ENCODE measurements around the gene SLC13A4. TPM values are rescaled to one million over a fixed set of nuclear protein-coding genes. Genes with fewer than 3 reads are reported as not detected.
"Not testable (repeated sequence)": the region's sequence is repeated elsewhere in the genome, so short reads cannot be mapped to it uniquely, and the experiment has no call there.

Gene SLC13A4
- total RNA-seq, 1 donor from 2014 or later: not detected

GRCh38 chr7:135743907-135744731, 16.1 kb upstream of the SLC13A4 start:
- Mint-ChIP-seq H3K9me3 (no peaks in the 10 kb centered on the region), H3K27ac (no peak overlapping the region), H3K4me3 (ENCODE audit: low read depth) (no peak overlapping the region), H3K27me3 (ENCODE audit: low read depth) (peaks cover 3% of the 10 kb centered on the region), H3K4me1 (ENCODE audit: low read depth) (no peaks in the 10 kb centered on the region), H3K36me3 (ENCODE audit: low read depth) (no peaks in the 10 kb centered on the region)
- no peak for DNase-seq (ENCODE audit: low spot score)
- intact Hi-C loops (cut with micrococcal nuclease): no loop called here

- H3K4me3 Mint-ChIP-seq (ENCODE audit: low read depth): no peak overlapping the region
- H3K36me3 Mint-ChIP-seq (ENCODE audit: low read depth): no peaks in the 10 kb centered on the region
- H3K4me1 Mint-ChIP-seq (ENCODE audit: low read depth): no peaks in the 10 kb centered on the region
- DNase-seq (ENCODE audit: low spot score): no peak
- no peak overlapping the region for H3K27ac Mint-ChIP-seq
- intact Hi-C loops (cut with micrococcal nuclease): no loop called here
- peaks cover 3% of the 10 kb centered on the region for H3K27me3 Mint-ChIP-seq (ENCODE audit: low read depth)
- H3K9me3 Mint-ChIP-seq: no peaks in the 10 kb centered on the region
These were observed 14.4 kb upstream of the SLC13A4 start for GRCh38 chr7:135742371-135742770.

- Mint-ChIP-seq H3K27me3 (ENCODE audit: low read depth) (peaks cover 3% of the 10 kb centered on the region), H3K9me3 (no peaks in the 10 kb centered on the region), H3K36me3 (ENCODE audit: low read depth) (no peaks in the 10 kb centered on the region), H3K4me1 (ENCODE audit: low read depth) (no peaks in the 10 kb centered on the region), H3K27ac (no peak overlapping the region), H3K4me3 (ENCODE audit: low read depth) (no peak overlapping the region)
- intact Hi-C loops (cut with micrococcal nuclease): no loop called here
- no peak for DNase-seq (ENCODE audit: low spot score)
These were observed 13.9 kb upstream of the SLC13A4 start for GRCh38 chr7:135741905-135742304.

- Mint-ChIP-seq H3K4me1 (ENCODE audit: low read depth) (no peaks in the 10 kb centered on the region), H3K4me3 (ENCODE audit: low read depth) (no peak overlapping the region), H3K9me3 (no peaks in the 10 kb centered on the region), H3K27ac (no peak overlapping the region), H3K36me3 (ENCODE audit: low read depth) (no peaks in the 10 kb centered on the region), H3K27me3 (ENCODE audit: low read depth) (peaks cover 3% of the 10 kb centered on the region)
- DNase-seq (ENCODE audit: low spot score): no peak
- intact Hi-C loops (cut with micrococcal nuclease): no loop called here
These were observed 12.9 kb upstream of the SLC13A4 start for GRCh38 chr7:135740889-135741288.

GRCh38 chr7:135737306-135737647, 9.3 kb upstream of the SLC13A4 start:
- H3K27me3 Mint-ChIP-seq (ENCODE audit: low read depth); DNase-seq (ENCODE audit: low spot score); H3K4me1 Mint-ChIP-seq (ENCODE audit: low read depth); H3K36me3 Mint-ChIP-seq (ENCODE audit: low read depth); H3K27ac Mint-ChIP-seq; H3K9me3 Mint-ChIP-seq; intact Hi-C loops (cut with micrococcal nuclease); H3K4me3 Mint-ChIP-seq (ENCODE audit: low read depth): not testable (repeated sequence)

- DNase-seq (ENCODE audit: low spot score): no peak
- H3K4me1 Mint-ChIP-seq (ENCODE audit: low read depth): no peaks in the 10 kb centered on the region
- H3K9me3 Mint-ChIP-seq: no peaks in the 10 kb centered on the region
- no peak overlapping the region for H3K27ac Mint-ChIP-seq
- no peak overlapping the region for H3K4me3 Mint-ChIP-seq (ENCODE audit: low read depth)
- H3K27me3 Mint-ChIP-seq (ENCODE audit: low read depth): no peaks in the 10 kb centered on the region
- H3K36me3 Mint-ChIP-seq (ENCODE audit: low read depth): no peaks in the 10 kb centered on the region
- intact Hi-C loops (cut with micrococcal nuclease): no loop called here
These were observed 8.8 kb upstream of the SLC13A4 start for GRCh38 chr7:135736586-135737305.

GRCh38 chr7:135734343-135734689, 6.3 kb upstream of the SLC13A4 start:
- Mint-ChIP-seq H3K27me3 (ENCODE audit: low read depth) (no peaks in the 10 kb centered on the region), H3K27ac (no peak overlapping the region), H3K36me3 (ENCODE audit: low read depth) (no peaks in the 10 kb centered on the region), H3K9me3 (no peaks in the 10 kb centered on the region), H3K4me1 (ENCODE audit: low read depth) (no peaks in the 10 kb centered on the region), H3K4me3 (ENCODE audit: low read depth) (no peak overlapping the region)
- intact Hi-C loops (cut with micrococcal nuclease): no loop called here
- no peak for DNase-seq (ENCODE audit: low spot score)

- H3K9me3 Mint-ChIP-seq: no peaks in the 10 kb centered on the region
- H3K27ac Mint-ChIP-seq: no peak overlapping the region
- DNase-seq (ENCODE audit: low spot score): no peak
- no peaks in the 10 kb centered on the region for H3K4me1 Mint-ChIP-seq (ENCODE audit: low read depth)
- H3K27me3 Mint-ChIP-seq (ENCODE audit: low read depth): no peaks in the 10 kb centered on the region
- no peak overlapping the region for H3K4me3 Mint-ChIP-seq (ENCODE audit: low read depth)
- no peaks in the 10 kb centered on the region for H3K36me3 Mint-ChIP-seq (ENCODE audit: low read depth)
- intact Hi-C loops (cut with micrococcal nuclease): no loop called here
These were observed 5.8 kb upstream of the SLC13A4 start for GRCh38 chr7:135733603-135734342.

- Mint-ChIP-seq H3K9me3 (no peaks in the 10 kb centered on the region), H3K4me1 (ENCODE audit: low read depth) (no peaks in the 10 kb centered on the region), H3K36me3 (ENCODE audit: low read depth) (no peaks in the 10 kb centered on the region), H3K27ac (no peak overlapping the region), H3K4me3 (ENCODE audit: low read depth) (no peak overlapping the region), H3K27me3 (ENCODE audit: low read depth) (no peaks in the 10 kb centered on the region)
- no peak for DNase-seq (ENCODE audit: low spot score)
- intact Hi-C loops (cut with micrococcal nuclease): no loop called here
These were observed 3.1 kb upstream of the SLC13A4 start for GRCh38 chr7:135731131-135731530.

- H3K4me3 Mint-ChIP-seq (ENCODE audit: low read depth): no peak overlapping the region
- DNase-seq (ENCODE audit: low spot score): no peak
- H3K9me3 Mint-ChIP-seq: no peaks in the 10 kb centered on the region
- H3K27me3 Mint-ChIP-seq (ENCODE audit: low read depth): no peaks in the 10 kb centered on the region
- no peaks in the 10 kb centered on the region for H3K4me1 Mint-ChIP-seq (ENCODE audit: low read depth)
- intact Hi-C loops (cut with micrococcal nuclease): no loop called here
- no peak overlapping the region for H3K27ac Mint-ChIP-seq
- no peaks in the 10 kb centered on the region for H3K36me3 Mint-ChIP-seq (ENCODE audit: low read depth)
These were observed 1.2 kb upstream of the SLC13A4 start for GRCh38 chr7:135729230-135729629.

- intact Hi-C loops (cut with micrococcal nuclease): no loop called here
- no peak for DNase-seq (ENCODE audit: low spot score)
- Mint-ChIP-seq H3K27ac (no peak overlapping the region), H3K36me3 (ENCODE audit: low read depth) (no peaks in the 10 kb centered on the region), H3K4me1 (ENCODE audit: low read depth) (no peaks in the 10 kb centered on the region), H3K4me3 (ENCODE audit: low read depth) (no peak overlapping the region), H3K27me3 (ENCODE audit: low read depth) (peaks cover 3% of the 10 kb centered on the region), H3K9me3 (no peaks in the 10 kb centered on the region)
These were observed 894 bp downstream of the SLC13A4 start for GRCh38 chr7:135726911-135727673.

- Mint-ChIP-seq H3K27ac (no peak overlapping the region), H3K4me1 (ENCODE audit: low read depth) (no peaks in the 10 kb centered on the region), H3K27me3 (ENCODE audit: low read depth) (peaks cover 3% of the 10 kb centered on the region), H3K9me3 (no peaks in the 10 kb centered on the region), H3K36me3 (ENCODE audit: low read depth) (no peaks in the 10 kb centered on the region), H3K4me3 (ENCODE audit: low read depth) (no peak overlapping the region)
- intact Hi-C loops (cut with micrococcal nuclease): no loop called here
- DNase-seq (ENCODE audit: low spot score): no peak
These were observed 1.7 kb downstream of the SLC13A4 start for GRCh38 chr7:135726276-135726788.
